GM21825 (cell line): ENCODE results near the gene SYTL4.
A peak's percentile ranks its signal among the peaks of the same experiment; 100 is the strongest.

Experiments
- ATAC-seq: cut with Tn5 transposase; IDR thresholded peaks from one replicate; pipeline ENCODE4 v1.9.1; 2021; ENCODE audit warnings: mild to moderate bottlenecking, moderate library complexity; ENCODE audit not compliant: unreplicated experiment

The SYTL4 gene

GRCh38 chrX:100695991-100696390 lies 35.9 kb downstream of the SYTL4 start:
- no peak for ATAC-seq

DNA sequence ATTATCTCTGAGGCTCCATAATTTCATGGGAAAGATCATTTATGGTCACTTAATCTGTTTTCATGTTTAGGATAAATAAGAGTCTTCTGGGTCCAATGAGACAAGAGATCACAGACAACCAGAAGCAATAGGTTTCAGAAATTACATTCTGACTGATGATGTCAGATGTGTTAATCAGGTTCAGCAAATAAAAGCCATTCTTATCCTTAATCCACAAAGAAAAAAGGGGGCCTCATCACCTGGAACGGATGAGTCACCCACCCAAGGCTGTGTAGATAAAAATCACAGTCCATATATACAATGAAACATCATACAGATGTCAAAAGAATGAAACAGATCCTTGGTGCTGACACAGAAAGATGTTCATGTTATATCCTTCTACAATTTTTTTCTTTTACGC lies 36.6 kb downstream of the SYTL4 start:
- no peak for ATAC-seq

- ATAC-seq: peak; percentile 69
Observed at GRCh38 chrX:100687546-100687945, 44.4 kb downstream of the SYTL4 start.

DNA sequence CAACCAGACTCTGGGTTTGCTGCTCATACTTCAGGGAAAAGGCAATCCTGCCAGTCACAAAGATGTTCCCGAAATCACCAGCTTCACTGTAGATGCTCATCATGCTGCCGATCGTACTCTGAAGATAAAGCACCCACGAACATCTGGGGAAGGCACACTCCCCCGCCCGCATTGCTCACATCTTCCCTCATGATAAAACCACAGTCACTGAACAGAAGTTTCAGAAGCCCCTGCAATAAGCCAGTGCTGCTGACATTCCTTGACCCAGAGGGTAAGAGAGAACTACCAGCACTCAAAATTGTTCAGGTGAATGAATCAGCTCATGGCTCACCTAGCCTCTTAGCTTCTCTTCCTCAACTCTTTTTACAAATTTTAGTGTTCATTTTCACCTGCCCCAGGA lies 44.8 kb downstream of the SYTL4 start:
- peak; percentile 22 for ATAC-seq

DNA sequence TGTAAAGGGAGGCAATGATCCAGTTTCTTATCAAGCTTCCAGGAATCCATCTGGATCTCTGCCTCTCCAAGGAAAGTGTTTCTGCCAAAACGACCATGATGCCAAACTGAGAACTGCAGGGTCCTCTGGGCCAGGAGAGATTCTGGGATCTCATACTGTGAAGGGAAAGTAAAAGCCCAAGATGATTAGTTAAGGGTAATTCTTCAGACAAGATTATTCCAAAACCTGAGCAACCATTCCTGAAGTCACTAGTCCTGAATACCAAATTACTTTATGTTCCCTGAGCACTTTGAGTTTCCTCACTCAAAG lies 46.0 kb downstream of the SYTL4 start:
- ATAC-seq: no peak

- peak; percentile 82 for ATAC-seq
Observed at GRCh38 chrX:100685284-100685996, 46.5 kb downstream of the SYTL4 start.

GRCh38 chrX:100682939-100683338 lies 49.0 kb downstream of the SYTL4 start:
- ATAC-seq: no peak

GRCh38 chrX:100681599-100681998 lies 50.3 kb downstream of the SYTL4 start:
- no peak for ATAC-seq

DNA sequence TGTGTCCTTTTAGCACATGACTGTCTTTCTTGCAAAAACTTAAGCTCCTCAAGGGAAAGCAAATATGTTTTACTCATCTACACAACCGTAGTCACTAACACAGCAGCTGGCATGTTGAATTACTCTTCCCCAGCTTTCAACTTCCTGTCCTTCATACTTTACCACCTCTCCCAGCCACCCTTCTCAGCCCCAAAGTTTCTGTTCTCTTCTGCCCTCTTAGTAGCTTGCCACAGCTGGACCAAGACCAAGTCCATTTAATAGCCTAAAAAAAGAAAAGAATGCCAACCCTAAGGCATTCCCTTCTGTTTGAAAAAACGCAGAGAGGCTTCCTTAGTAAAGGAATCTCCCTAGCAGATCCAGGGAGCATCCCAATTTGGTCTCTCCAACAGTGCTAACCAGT lies 51.2 kb downstream of the SYTL4 start:
- no peak for ATAC-seq

- no peak for ATAC-seq
Observed at GRCh38 chrX:100677611-100678181, 54.2 kb downstream of the SYTL4 start.

DNA sequence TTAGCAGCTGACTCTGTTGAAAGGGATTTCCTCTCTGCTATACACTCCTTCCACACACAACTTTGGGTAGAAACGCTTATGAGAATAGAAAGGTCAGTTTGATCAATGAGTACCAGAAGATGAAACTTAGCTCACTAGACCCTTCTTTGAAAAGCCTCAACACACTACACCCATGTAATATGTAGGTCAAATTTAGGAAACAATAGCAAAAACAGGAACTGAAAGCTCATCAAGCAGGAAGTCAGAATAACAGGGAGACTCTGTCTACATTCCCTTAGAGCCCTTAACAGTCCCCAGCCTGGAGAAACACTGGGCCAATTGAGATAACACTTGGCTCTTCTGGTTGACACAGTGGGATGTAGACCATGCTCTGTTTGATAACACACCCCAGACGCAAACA lies 57.2 kb downstream of the SYTL4 start:
- ATAC-seq: no peak

GRCh38 chrX:100673397-100673953 lies 58.4 kb downstream of the SYTL4 start:
- no peak for ATAC-seq

DNA sequence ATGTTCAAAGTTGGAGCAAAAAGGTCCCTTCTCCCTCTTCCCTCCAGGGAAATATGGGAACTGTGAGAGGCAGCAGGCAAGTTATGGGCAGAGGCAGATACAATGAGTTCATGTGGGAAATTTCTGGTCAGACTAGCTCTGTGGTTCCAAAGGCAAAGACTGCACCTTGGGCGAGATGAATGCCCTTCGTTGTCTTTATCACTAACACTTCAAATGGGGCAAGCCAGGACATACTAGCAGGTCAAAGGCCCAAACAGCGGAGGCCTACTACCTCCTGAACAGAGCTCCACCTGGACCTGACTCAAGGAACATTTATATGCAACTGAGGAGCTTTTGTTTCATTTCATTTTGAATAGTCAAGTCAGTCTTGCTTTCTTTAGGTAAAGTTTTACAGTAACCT lies 59.0 kb downstream of the SYTL4 start:
- no peak for ATAC-seq

GRCh38 chrX:100663642-100664041 lies 68.3 kb downstream of the SYTL4 start:
- no peak for ATAC-seq

DNA sequence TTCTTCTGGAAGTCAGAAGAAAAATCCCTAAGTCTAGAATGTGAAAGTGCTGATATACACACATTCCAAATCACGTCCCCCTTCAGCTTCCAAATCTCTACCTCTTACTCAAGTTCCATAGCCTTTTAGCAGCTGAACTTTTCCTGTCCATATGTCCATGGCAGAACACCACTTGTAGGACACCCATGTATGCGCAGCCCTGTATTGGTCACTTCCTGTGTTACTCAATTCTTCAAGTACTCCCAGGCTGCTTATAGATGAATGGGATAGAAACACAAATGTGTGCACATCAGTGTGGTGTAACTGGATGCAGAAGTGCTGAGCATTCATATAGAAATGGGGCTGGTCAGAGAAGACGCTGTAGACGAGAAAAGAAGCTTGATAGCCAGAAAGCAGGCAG lies 69.1 kb downstream of the SYTL4 start:
- no peak for ATAC-seq

- no peak for ATAC-seq
Observed at GRCh38 chrX:100662170-100662569, 69.8 kb downstream of the SYTL4 start.

DNA sequence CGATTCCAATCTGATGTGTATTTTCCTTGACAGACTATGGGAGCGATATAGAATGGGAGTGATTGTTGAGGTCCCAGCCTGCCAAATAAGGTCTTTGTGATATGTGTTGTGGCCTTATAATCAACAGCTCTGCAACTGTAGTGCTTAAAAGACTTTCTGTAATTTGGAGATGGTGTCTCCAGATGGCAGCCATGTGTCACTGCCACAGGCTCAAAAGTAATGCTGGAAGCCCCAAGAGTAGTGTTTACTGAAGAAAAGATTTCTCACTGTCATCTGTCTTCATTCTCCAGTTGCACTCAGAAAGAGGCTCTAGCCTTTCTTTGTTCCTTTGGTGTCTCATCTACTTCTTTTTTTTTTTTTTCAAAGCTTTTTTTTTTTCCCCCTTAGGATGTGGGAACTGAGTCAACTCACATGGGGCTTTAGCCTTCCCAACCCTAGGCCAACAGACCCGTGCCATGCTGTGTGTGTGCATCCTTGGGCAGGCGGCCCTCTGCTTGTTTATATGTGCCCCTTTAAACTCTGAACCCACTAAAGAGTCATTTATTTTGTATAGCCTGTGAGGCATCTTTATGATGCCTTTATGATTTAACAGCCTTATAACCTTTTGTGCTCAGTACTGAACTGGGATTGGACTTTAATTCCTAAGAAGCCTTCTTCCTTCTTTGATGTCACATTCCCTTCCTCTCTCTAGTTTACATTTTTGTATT lies 72.3 kb downstream of the SYTL4 start:
- no peak for ATAC-seq

- ATAC-seq: no peak
Observed at GRCh38 chrX:100658941-100659381, 73.0 kb downstream of the SYTL4 start.

- ATAC-seq: no peak
Observed at GRCh38 chrX:100654261-100654660, 77.7 kb downstream of the SYTL4 start.

DNA sequence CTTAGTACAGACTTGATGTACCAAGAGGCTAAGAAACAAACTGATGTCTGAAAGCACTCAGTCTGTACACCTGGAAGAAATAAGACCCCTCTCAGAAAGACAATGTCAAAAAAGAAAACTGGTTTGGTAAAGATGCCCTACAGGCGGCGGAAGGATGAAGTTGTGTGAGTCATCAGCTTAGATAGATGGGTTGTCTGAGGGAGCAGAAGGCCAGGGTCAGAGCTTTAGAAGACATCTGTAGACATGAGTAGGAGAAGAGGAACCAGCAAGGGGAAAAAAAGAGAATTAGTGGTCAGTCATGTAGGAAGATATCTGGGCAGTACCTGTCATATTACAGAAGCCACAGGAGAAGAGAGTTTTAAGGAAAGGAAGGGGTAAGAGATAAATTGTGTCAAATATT lies 79.7 kb downstream of the SYTL4 start:
- no peak for ATAC-seq

- ATAC-seq: no peak
Observed at GRCh38 chrX:100650841-100651240, 81.1 kb downstream of the SYTL4 start.
